ENCODE measurements around the gene NECTIN1. TPM values are rescaled to one million over a fixed set of nuclear protein-coding genes. Genes with fewer than 3 reads are reported as not detected.
A peak's percentile ranks its signal among the peaks of the same experiment; 100 is the strongest.

Gene NECTIN1
- total and polyA plus RNA-seq, 2 of the 13 experiments (the other 11 are each of a cell fraction or from before 2014, with no cell fraction given), result 3.9 to 7.3 TPM

- TF ChIP-seq ZBTB46 (CRISPR knock-in tag; IDR thresholded peaks at IDR 0.05; ENCODE audit: borderline replicate concordance), result no peak
- TF ChIP-seq, protein P1, sequence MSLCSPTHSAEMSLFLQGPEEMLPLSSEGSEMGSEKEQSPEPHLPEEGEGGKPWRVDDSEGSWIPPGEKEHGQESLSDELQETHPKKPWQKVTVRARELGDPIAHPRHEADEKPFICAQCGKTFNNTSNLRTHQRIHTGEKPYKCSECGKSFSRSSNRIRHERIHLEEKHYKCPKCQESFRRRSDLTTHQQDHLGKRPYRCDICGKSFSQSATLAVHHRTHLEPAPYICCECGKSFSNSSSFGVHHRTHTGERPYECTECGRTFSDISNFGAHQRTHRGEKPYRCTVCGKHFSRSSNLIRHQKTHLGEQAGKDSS (CRISPR knock-in tag; IDR thresholded peaks at IDR 0.05; ENCODE audit: borderline replicate concordance, low read depth), result peak; percentile 74; the same call in 1 of the 2 replicates
- no peak for TF ChIP-seq ARID2 (CRISPR knock-in tag; IDR thresholded peaks at IDR 0.05; ENCODE audit: borderline replicate concordance)
- TF ChIP-seq ZNF703 (CRISPR knock-in tag; IDR thresholded peaks at IDR 0.05; ENCODE audit: borderline replicate concordance), result no peak
- no peak for TF ChIP-seq SRSF4 (IDR thresholded peaks at IDR 0.05; ENCODE audit: low read depth, low read length, poor library complexity, severe bottlenecking)
- TF ChIP-seq CSRNP2 (CRISPR knock-in tag; conservative IDR thresholded peaks at IDR 0.05; ENCODE audit: low read depth), result no peak
- TF ChIP-seq MAF1 (CRISPR knock-in tag; IDR thresholded peaks at IDR 0.05; ENCODE audit: borderline replicate concordance), result no peak
- no peak for TF ChIP-seq SKI (IDR thresholded peaks at IDR 0.05; ENCODE audit: partially characterized antibody)
- TF ChIP-seq ZNF781 (CRISPR knock-in tag; IDR thresholded peaks at IDR 0.05; ENCODE audit: borderline replicate concordance, not compliant biosample characterization), result no peak
- TF ChIP-seq ONECUT2 (CRISPR knock-in tag; IDR thresholded peaks at IDR 0.05), result no peak
- TF ChIP-seq ZNF672 (CRISPR knock-in tag; IDR thresholded peaks at IDR 0.05), result no peak
- no peak for TF ChIP-seq BRD4 (CRISPR knock-in tag; IDR thresholded peaks at IDR 0.05)
- TF ChIP-seq ZNF512B (CRISPR knock-in tag; IDR thresholded peaks at IDR 0.05; ENCODE audit: borderline replicate concordance), result no peak
- no peak for TF ChIP-seq CENPT (CRISPR knock-in tag; IDR thresholded peaks at IDR 0.05; ENCODE audit: low read depth)
- TF ChIP-seq NFKBIZ (CRISPR knock-in tag; IDR thresholded peaks at IDR 0.05), result no peak
- no peak for TF ChIP-seq ZNF383 (CRISPR knock-in tag; IDR thresholded peaks at IDR 0.05; ENCODE audit: borderline replicate concordance)
- no peak for TF ChIP-seq ZNF773 (CRISPR knock-in tag; IDR thresholded peaks at IDR 0.05; ENCODE audit: borderline replicate concordance)
- TF ChIP-seq ZNF839 (CRISPR knock-in tag; IDR thresholded peaks at IDR 0.05; ENCODE audit: borderline replicate concordance), result peak; percentile 60; the same call in 1 of the 2 replicates
- no peak for TF ChIP-seq ZNF883 (CRISPR knock-in tag; IDR thresholded peaks at IDR 0.05; ENCODE audit: not compliant biosample characterization)
Measured at GRCh38 chr11:119666463-119667131, 62.4 kb downstream of the NECTIN1 start (continued).

Data from HepG2 (cell line).